HepG2 (cell line): ENCODE data around the gene GLI3. TPM values are rescaled to one million over a fixed set of nuclear protein-coding genes. Genes with fewer than 3 reads are reported as not detected.
A peak's percentile ranks its signal among the peaks of the same experiment; 100 is the strongest.

Source experiments
- ETV6 ChIP-seq: sonication (generic); formaldehyde crosslinking; conservative IDR thresholded peaks from 2 replicates; pipeline ENCODE4 v1.4.0; 2020; ENCODE audit warnings: missing genetic modification reagents
- GLI4 ChIP-seq: sonication (generic); formaldehyde crosslinking; IDR thresholded peaks from 2 replicates; pipeline ENCODE4 v1.5.1; 2020; ENCODE audit warnings: missing genetic modification reagents, mild to moderate bottlenecking, moderate library complexity, borderline replicate concordance
- HMG20A ChIP-seq: IDR thresholded peaks from 2 replicates; pipeline ENCODE4 v1.6.1; 2016; ENCODE audit warnings: borderline replicate concordance
- HNF4G ChIP-seq, 2 experiments: sonication (generic) in 1 of 2; formaldehyde crosslinking in 1 of 2; IDR thresholded peaks; 2 replicates each; pipeline versions ENCODE4 v1.4.0 to v1.6.1; 2011 to 2020; ENCODE audit warnings: borderline replicate concordance in 2 of 2, low read depth in 2 of 2, mild to moderate bottlenecking in 2 of 2, low read length in 1 of 2, missing genetic modification reagents in 1 of 2, moderate library complexity in 1 of 2
- SMAD1 ChIP-seq: sonication (generic); formaldehyde crosslinking; IDR thresholded peaks from 2 replicates; pipeline ENCODE4 v1.4.0; 2020; ENCODE audit warnings: missing genetic modification reagents, low read depth, mild to moderate bottlenecking, borderline replicate concordance
- SNAPC2 ChIP-seq: sonication (generic); formaldehyde crosslinking; IDR thresholded peaks from 2 replicates; pipeline ENCODE4 v1.8.1; 2022; ENCODE audit warnings: mild to moderate bottlenecking, missing genetic modification reagents
- SPEN ChIP-seq: sonication (generic); formaldehyde crosslinking; IDR thresholded peaks from 2 replicates; pipeline ENCODE4 v1.5.1; 2020; ENCODE audit warnings: low read depth, mild to moderate bottlenecking, missing genetic modification reagents
- TFDP1 ChIP-seq: IDR thresholded peaks from 2 replicates; pipeline ENCODE4 v1.6.1; 2016; ENCODE audit warnings: missing compliant biosample characterization, missing genetic modification reagents, borderline replicate concordance
- ZBED4 ChIP-seq: sonication (generic); formaldehyde crosslinking; IDR thresholded peaks from 2 replicates; pipeline ENCODE4 v1.4.0; 2020; ENCODE audit warnings: missing genetic modification reagents, borderline replicate concordance
- ZBTB34 ChIP-seq: sonication (generic); formaldehyde crosslinking; IDR thresholded peaks from 2 replicates; pipeline ENCODE4 v1.8.0; 2022; ENCODE audit warnings: mild to moderate bottlenecking, missing genetic modification reagents
- ZNF317 ChIP-seq: sonication (generic); formaldehyde crosslinking; IDR thresholded peaks from 2 replicates; pipeline ENCODE4 v1.5.0; 2020; ENCODE audit warnings: mild to moderate bottlenecking, missing genetic modification reagents
- ZNF33B ChIP-seq: sonication (generic); formaldehyde crosslinking; IDR thresholded peaks from 2 replicates; pipeline ENCODE4 v1.5.1; 2020; ENCODE audit warnings: mild to moderate bottlenecking, missing genetic modification reagents
- ZNF367 ChIP-seq: sonication (generic); formaldehyde crosslinking; IDR thresholded peaks from 2 replicates; pipeline ENCODE4 v1.4.0; 2020; ENCODE audit warnings: missing genetic modification reagents, borderline replicate concordance
- ZNF468 ChIP-seq: sonication (generic); formaldehyde crosslinking; IDR thresholded peaks from 2 replicates; pipeline ENCODE4 v1.8.0; 2022; ENCODE audit warnings: mild to moderate bottlenecking, moderate library complexity, missing genetic modification reagents
- ZNF558 ChIP-seq: sonication (generic); formaldehyde crosslinking; IDR thresholded peaks from 2 replicates; pipeline ENCODE4 v1.9.0; 2022; ENCODE audit warnings: mild to moderate bottlenecking, missing genetic modification reagents, borderline replicate concordance
- polyA plus RNA-seq, 8 experiments: library from polyadenylated mRNA; depleted of rRNA in 3 of 8; stranded (reverse) in 7 of 8; unstranded in 1 of 8; fragments of >200 nt; fragmentation: Illumina TruSeq in 4 of 8; extraction: Trizol in 4 of 8; gene quantifications; 2 replicates each; pipeline versions ENCODE4 v1.2.1 to v1.2.3, GENCODE V29; 2011 to 2016; ENCODE audit warnings: low read depth in 4 of 8, missing spikeins in 1 of 8, mixed read lengths in 1 of 8; ENCODE audit not compliant: insufficient read depth in 1 of 8
- total RNA-seq, 5 experiments: library from RNA; depleted of rRNA; stranded (reverse); fragments of >200 nt; fragmentation: Illumina TruSeq; extraction: Trizol; gene quantifications; 2 replicates each; pipeline ENCODE4 v1.2.3, GENCODE V29; 2016; ENCODE audit warnings: low read depth in 1 of 5
- TF ChIP-seq, protein P1 (sequence below), 2 experiments: IDR thresholded peaks; 2 replicates each; pipeline ENCODE4 v1.6.1; 2011 to 2012; ENCODE audit warnings: low read length in 2 of 2, borderline replicate concordance in 1 of 2, low read depth in 1 of 2, mild to moderate bottlenecking in 1 of 2, moderate library complexity in 1 of 2
- TF ChIP-seq, protein P2 (sequence below): sonication (generic); formaldehyde crosslinking; IDR thresholded peaks from 2 replicates; pipeline ENCODE4 v1.8.0; 2022; ENCODE audit warnings: missing genetic modification reagents, low read depth, mild to moderate bottlenecking, borderline replicate concordance

GLI3 gene
- total and polyA plus RNA-seq, 2 of the 13 experiments (the other 11 are each of a cell fraction or from before 2014, with no cell fraction given), result not detected

GRCh38 chr7:41943094-41943577 lies 293.9 kb downstream of the GLI3 start (continued):
- TF ChIP-seq ZBED4 (CRISPR knock-in tag) (0 out of 2 replicates have a peak, but pooled peaks have one; percentile 20), ZNF317 (CRISPR knock-in tag) (no peak), TFDP1 (peak; percentile 9; the same call in 1 of the 2 replicates), ETV6 (CRISPR knock-in tag) (no peak), ZNF33B (no peak), ZNF468 (CRISPR knock-in tag) (no peak), ZNF558 (CRISPR knock-in tag) (no peak), SNAPC2 (no peak), SMAD1 (0 out of 2 replicates have a peak, but pooled peaks have one; percentile 62), ZNF367 (0 out of 2 replicates have a peak, but pooled peaks have one; percentile 24), HNF4G (IDR thresholded peaks at IDR 0.05; ENCODE audit: borderline replicate concordance, low read depth, low read length) (peak; percentile 60; the same call in 1 of the 2 replicates), HNF4G (CRISPR knock-in tag; IDR thresholded peaks at IDR 0.05; ENCODE audit: borderline replicate concordance, low read depth) (peak; percentile 18; the same call in 1 of the 2 replicates), ZBTB34 (CRISPR knock-in tag) (no peak), SPEN (CRISPR knock-in tag) (no peak), GLI4 (CRISPR knock-in tag) (no peak), HMG20A (CRISPR knock-in tag) (0 out of 2 replicates have a peak, but pooled peaks have one; percentile 6)
- TF ChIP-seq, protein P1, sequence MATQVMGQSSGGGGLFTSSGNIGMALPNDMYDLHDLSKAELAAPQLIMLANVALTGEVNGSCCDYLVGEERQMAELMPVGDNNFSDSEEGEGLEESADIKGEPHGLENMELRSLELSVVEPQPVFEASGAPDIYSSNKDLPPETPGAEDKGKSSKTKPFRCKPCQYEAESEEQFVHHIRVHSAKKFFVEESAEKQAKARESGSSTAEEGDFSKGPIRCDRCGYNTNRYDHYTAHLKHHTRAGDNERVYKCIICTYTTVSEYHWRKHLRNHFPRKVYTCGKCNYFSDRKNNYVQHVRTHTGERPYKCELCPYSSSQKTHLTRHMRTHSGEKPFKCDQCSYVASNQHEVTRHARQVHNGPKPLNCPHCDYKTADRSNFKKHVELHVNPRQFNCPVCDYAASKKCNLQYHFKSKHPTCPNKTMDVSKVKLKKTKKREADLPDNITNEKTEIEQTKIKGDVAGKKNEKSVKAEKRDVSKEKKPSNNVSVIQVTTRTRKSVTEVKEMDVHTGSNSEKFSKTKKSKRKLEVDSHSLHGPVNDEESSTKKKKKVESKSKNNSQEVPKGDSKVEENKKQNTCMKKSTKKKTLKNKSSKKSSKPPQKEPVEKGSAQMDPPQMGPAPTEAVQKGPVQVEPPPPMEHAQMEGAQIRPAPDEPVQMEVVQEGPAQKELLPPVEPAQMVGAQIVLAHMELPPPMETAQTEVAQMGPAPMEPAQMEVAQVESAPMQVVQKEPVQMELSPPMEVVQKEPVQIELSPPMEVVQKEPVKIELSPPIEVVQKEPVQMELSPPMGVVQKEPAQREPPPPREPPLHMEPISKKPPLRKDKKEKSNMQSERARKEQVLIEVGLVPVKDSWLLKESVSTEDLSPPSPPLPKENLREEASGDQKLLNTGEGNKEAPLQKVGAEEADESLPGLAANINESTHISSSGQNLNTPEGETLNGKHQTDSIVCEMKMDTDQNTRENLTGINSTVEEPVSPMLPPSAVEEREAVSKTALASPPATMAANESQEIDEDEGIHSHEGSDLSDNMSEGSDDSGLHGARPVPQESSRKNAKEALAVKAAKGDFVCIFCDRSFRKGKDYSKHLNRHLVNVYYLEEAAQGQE (IDR thresholded peaks at IDR 0.05; ENCODE audit: borderline replicate concordance in 1 of 2, low read depth in 1 of 2, low read length in 2 of 2), result no peak
- TF ChIP-seq, protein P2, sequence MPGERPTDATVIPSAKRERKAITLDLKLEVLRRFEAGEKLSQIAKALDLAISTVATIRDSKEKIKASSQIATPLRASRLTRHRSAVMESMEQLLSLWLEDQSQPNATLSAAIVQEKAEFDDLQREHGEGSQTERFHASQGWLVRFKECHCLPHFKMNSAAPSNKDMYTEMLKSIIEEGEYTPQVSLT (CRISPR knock-in tag), result no peak
